Measurements from ENCODE around the gene FUOM. TPM values are rescaled to one million over a fixed set of nuclear protein-coding genes. Genes with fewer than 3 reads are reported as not detected.
A peak's percentile ranks its signal among the peaks of the same experiment; 100 is the strongest.

The FUOM gene
- total and polyA plus RNA-seq, 9 of the 15 experiments (the other 6 are each of a cell fraction or from before 2014, with no cell fraction given) = 1.8 to 96.1 (median 27.0) TPM

DNA sequence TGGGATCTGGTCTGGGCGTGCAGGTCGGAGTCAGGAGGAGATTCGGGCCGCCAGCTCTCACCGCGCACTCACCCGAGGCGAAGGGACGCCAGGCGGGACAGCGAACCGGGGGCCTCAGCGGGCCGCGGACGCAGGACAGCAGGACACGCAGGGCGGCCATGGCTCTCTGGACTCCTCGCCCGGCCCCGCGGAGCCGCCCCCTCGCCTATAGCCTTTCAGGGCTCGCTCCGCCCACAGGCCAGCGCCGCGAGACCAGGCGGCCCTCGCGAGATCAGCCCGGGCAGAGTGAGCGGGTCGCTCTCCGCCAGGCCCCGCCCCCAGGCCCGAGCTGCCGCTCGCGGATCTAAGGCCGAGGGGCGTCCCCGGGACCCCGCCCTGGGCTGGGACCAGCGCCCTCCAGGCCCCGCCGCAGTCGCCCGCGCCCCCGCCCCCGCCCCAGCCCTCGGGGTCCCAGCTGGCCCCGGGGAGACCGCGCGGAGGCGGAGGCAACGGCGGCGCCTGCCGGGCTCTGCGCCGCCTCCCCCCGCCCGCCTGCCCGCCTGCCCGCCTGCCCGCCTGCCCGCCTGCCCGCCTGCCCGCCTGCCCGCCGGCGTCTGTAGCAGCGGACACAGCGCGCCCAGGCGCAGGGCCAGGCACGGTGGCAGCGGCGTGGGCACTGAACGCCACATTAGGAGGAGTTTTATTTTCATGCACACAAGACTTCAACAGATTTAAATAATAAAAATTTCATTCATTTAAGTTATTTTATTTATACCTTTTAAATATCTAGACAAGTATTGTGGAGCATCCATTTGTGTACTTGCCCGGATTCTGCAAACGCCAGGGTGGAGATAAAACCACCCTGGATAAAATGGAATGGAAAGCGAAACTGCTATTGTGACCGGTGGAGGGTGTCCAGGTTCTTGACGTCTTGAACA lies 15.6 kb upstream of the FUOM start, which contains the start of gene ECHS1 (continued):
- no peak for TF ChIP-seq NUFIP1 (IDR thresholded peaks at IDR 0.05; ENCODE audit: partially characterized antibody)
- peak; percentile 90; the same call in 1 of the 2 replicates for TF ChIP-seq ZBTB7A (IDR thresholded peaks at IDR 0.05; ENCODE audit: borderline replicate concordance, control insufficient read depth, low read depth, low read length)
- no peak for TF ChIP-seq CBFA2T3 (IDR thresholded peaks at IDR 0.05)

DNA sequence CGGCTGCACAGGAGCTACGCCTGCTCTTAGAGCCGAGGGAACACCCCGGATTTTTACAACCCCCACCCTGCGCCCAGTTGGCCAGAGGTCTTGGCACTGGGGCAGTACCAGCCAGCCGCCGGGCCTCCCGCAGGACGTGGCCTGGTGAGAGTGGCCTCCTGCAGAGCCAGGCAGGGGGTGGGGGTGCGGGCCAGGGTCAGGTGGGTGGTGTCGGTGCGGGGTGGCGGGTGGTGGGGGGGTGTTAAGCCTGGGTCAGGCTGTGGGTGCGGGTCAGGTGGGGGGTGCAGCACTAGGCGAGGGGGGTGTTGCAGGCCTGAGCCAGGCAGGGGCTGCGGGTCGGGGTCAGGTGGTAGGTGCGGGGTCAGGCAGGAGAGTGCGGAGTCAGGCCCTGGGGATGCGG lies 14.7 kb upstream of the FUOM start:
- 20% methylated on average over 2 of the region's 20 CpGs for WGBS (ENCODE audit: insufficient coverage, low coverage, missing lambda C conversion rate)
- Histone ChIP-seq H3K4me1 (replicated peaks in 1 of 2; ENCODE audit: control insufficient read depth in 2 of 2, insufficient read depth in 2 of 2, low read length in 2 of 2) (peaks cover 7 to 18% of the 10 kb centered on the region in 2 experiments; a peak in 3 of 5 replicates), H3K36me3 (ENCODE audit: control insufficient read depth, insufficient read depth, low read length) (peaks cover 32% of the 10 kb centered on the region; the same call in 2 of the 3 replicates), H3K4me3 (peak overlapping the region; percentile 28), H2AFZ (ENCODE audit: low read depth, low read length) (no peak overlapping the region), H4K20me1 (replicated peaks; ENCODE audit: control insufficient read depth, insufficient read depth, low read length) (no peaks in the 10 kb centered on the region), H3K27ac (ENCODE audit: extremely low read depth, low read depth, low read length) (no peak overlapping the region), H3K79me2 (ENCODE audit: control insufficient read depth, insufficient read depth, low read length) (peaks cover 9% of the 10 kb centered on the region), H3K4me2 (ENCODE audit: insufficient read depth, low read length) (peak overlapping the region; percentile 32; the same call in 1 of the 2 replicates), H3K9me3 (replicated peaks; ENCODE audit: control insufficient read depth, insufficient read depth, low read depth, low read length) (no peaks in the 10 kb centered on the region), H3K9ac (ENCODE audit: insufficient read depth in 1 of 2, low read depth in 2 of 2, low read length in 2 of 2) (peak overlapping the region in 1 of 2 experiments; percentile 85; a peak in 2 of 4 replicates), H3K9me1 (ENCODE audit: control insufficient read depth, insufficient read depth, low read length) (no peaks in the 10 kb centered on the region), H3K27me3 (ENCODE audit: control insufficient read depth in 2 of 2, insufficient read depth in 2 of 2, low read length in 2 of 2) (no peaks in the 10 kb centered on the region)
- in situ Hi-C loops (cut with MboI) (no loop called here), intact Hi-C loops (cut with micrococcal nuclease) (no loop called here)
- ATAC-seq (no peak), DNase-seq (ENCODE audit: extremely low read depth in 1 of 4, low spot score in 3 of 4) (peak in 2 of 4 experiments; percentile 56 to 59), FAIRE-seq (no peak)
- POLR2A ChIA-PET = interaction anchor here (2.2 kb wide), 1 partner anchor 11 kb away, joined by 10 read pairs; no protein-coding TSS in a partner anchor
- BruUV-seq (replicated peaks) = no TSS peak
- CTCF ChIA-PET (ENCODE audit: low intra/inter-chr PET ratio) = no interaction called here
- no peak for TF ChIP-seq ZNF79 (CRISPR knock-in tag; IDR thresholded peaks at IDR 0.05; ENCODE audit: low read depth)
- TF ChIP-seq, protein P1, sequence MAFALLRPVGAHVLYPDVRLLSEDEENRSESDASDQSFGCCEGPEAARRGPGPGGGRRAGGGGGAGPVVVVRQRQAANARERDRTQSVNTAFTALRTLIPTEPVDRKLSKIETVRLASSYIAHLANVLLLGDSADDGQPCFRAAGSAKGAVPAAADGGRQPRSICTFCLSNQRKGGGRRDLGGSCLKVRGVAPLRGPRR (CRISPR knock-in tag; IDR thresholded peaks at IDR 0.05) = no peak
- TF ChIP-seq, protein P2, sequence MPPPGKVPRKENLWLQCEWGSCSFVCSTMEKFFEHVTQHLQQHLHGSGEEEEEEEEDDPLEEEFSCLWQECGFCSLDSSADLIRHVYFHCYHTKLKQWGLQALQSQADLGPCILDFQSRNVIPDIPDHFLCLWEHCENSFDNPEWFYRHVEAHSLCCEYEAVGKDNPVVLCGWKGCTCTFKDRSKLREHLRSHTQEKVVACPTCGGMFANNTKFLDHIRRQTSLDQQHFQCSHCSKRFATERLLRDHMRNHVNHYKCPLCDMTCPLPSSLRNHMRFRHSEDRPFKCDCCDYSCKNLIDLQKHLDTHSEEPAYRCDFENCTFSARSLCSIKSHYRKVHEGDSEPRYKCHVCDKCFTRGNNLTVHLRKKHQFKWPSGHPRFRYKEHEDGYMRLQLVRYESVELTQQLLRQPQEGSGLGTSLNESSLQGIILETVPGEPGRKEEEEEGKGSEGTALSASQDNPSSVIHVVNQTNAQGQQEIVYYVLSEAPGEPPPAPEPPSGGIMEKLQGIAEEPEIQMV (tag; conservative IDR thresholded peaks at IDR 0.05; ENCODE audit: low read depth) = no peak
- TF ChIP-seq RCOR1 (IDR thresholded peaks at IDR 0.05; ENCODE audit: borderline replicate concordance in 1 of 2, low read depth in 2 of 2, low read length in 2 of 2) = no peak
- TF ChIP-seq, protein P3, sequence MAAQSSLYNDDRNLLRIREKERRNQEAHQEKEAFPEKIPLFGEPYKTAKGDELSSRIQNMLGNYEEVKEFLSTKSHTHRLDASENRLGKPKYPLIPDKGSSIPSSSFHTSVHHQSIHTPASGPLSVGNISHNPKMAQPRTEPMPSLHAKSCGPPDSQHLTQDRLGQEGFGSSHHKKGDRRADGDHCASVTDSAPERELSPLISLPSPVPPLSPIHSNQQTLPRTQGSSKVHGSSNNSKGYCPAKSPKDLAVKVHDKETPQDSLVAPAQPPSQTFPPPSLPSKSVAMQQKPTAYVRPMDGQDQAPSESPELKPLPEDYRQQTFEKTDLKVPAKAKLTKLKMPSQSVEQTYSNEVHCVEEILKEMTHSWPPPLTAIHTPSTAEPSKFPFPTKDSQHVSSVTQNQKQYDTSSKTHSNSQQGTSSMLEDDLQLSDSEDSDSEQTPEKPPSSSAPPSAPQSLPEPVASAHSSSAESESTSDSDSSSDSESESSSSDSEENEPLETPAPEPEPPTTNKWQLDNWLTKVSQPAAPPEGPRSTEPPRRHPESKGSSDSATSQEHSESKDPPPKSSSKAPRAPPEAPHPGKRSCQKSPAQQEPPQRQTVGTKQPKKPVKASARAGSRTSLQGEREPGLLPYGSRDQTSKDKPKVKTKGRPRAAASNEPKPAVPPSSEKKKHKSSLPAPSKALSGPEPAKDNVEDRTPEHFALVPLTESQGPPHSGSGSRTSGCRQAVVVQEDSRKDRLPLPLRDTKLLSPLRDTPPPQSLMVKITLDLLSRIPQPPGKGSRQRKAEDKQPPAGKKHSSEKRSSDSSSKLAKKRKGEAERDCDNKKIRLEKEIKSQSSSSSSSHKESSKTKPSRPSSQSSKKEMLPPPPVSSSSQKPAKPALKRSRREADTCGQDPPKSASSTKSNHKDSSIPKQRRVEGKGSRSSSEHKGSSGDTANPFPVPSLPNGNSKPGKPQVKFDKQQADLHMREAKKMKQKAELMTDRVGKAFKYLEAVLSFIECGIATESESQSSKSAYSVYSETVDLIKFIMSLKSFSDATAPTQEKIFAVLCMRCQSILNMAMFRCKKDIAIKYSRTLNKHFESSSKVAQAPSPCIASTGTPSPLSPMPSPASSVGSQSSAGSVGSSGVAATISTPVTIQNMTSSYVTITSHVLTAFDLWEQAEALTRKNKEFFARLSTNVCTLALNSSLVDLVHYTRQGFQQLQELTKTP (IDR thresholded peaks at IDR 0.05; ENCODE audit: low read depth in 1 of 2, partially characterized antibody in 2 of 2) = no peak
- TF ChIP-seq ZNF311 (CRISPR knock-in tag; IDR thresholded peaks at IDR 0.05) = no peak
- no peak for TF ChIP-seq BACH1 (tag; IDR thresholded peaks at IDR 0.05)
- TF ChIP-seq ESRRA (IDR thresholded peaks at IDR 0.05; ENCODE audit: borderline replicate concordance, low read depth) = no peak
- TF ChIP-seq ZNF764 (CRISPR knock-in tag; IDR thresholded peaks at IDR 0.05; ENCODE audit: low read depth) = no peak

Measured in K562 (cell line).